HG02763 (cell line): ENCODE measurements around the gene FBLL1.
"Not testable (repeated sequence)": the region's sequence is repeated elsewhere in the genome, so short reads cannot be mapped to it uniquely, and the experiment has no call there.

Source experiments
- ATAC-seq: cut with Tn5 transposase; IDR thresholded peaks from one replicate; pipeline ENCODE4 v1.9.1; 2021; ENCODE audit warnings: mild to moderate bottlenecking, moderate library complexity; ENCODE audit not compliant: unreplicated experiment

Gene FBLL1

DNA sequence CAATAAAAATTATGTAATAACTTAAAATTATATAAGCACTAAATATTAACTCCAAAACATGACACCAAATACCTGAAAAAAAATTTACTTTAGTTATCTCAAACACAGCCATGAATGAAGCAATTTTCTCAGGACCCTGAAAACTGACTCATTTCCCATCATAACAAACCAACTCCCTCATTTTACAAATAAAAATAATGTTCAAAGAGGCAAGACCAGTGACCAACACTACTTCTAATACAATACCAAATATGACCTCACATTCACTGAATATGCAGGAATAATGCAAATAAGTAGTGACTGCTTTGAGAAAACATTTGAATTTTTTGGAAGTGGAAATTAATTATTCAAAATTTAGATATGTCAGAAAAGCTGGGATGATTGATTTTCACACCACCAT, 21.6 kb downstream of the FBLL1 start:
- ATAC-seq, result no peak

DNA sequence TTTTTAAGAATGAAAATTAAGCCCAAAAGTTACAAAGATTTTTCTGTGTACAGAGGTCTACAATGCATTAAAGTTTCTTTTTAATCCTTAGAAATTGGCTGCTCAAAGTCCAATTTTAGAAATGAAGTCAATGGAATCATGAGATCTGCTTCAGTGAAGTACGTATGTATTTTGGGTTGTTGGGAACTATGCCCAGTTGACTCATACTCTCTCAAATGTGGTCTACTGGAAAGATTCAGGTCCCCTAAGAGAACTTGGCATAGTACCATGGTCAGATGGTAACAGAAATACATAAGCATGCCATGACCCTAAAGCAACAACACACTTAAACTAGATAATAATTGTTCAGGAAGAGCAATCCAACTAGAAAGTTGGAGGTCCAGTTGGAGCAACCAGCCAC, 23.0 kb downstream of the FBLL1 start:
- ATAC-seq, result no peak

DNA sequence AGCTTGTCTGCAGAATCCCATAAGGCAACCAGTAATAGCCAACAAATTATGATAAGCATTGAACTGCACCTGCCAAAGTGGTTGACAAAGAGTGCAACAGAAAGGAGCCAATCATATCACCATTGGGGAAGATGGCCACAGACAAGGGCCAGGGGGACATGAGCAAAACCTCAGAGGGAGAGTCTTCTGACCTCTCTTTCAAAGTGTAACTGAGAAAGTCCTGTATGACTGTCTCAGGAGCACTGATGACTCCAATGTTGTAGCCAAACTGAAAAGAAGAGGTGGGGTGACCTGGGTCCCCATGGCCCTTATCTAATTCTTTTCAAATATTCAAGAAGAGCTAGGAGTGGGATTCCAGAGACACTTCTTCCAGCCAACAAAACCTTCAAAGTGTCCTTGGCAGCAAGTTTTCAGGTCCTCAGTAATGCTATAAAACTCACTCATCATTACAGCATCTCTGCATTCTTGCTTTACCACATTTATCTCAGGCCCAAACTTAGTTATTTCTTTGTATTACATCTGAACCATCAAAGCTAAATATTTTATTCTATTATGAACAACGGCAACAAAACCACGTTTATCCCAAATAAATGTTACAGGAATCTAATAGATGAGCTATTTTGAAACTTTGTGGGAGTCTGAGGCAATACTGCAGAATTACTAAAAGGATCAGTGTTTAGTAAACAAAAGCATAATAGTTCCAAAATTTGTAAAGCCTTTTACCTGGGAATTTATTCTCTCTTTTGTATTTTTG, 24.4 kb downstream of the FBLL1 start:
- ATAC-seq, result no peak

DNA sequence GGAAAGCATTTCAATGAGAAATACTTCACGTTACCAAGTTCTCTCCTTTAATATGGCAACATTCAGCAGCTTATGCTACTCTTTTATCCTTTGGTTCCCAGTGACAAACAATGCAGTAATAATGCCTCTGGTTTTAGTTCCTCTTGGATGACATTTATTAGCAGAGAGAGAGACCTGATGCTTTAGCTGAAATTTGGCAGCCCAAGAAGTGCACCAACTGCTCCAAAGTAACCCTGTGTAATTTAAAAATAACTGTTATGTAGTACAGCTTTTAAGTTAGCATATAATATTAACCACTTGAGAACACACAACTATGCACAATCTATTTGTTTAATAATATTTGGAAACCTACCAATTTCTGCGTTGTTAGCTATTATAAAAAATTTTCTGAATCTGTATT, 28.3 kb downstream of the FBLL1 start:
- ATAC-seq, result no peak

DNA sequence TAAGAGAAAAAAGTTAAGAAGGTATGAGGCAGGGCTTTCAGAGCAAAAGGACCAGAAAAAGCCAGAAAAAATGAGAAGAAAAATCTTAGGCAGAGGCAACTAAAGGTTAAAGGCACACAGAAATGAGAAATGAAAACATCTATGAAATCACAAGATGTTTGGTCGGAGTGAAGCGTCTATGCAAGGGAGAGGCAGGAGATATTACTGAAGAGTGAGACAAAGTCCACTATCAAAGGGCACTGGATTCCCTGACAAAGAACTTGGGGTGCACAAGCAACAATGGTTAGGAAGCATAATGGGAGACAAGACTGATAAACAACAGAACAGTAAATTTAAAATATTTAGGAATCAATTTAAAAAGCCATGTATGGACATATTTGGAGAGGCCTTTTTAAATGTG, 33.2 kb downstream of the FBLL1 start:
- ATAC-seq, result no peak

DNA sequence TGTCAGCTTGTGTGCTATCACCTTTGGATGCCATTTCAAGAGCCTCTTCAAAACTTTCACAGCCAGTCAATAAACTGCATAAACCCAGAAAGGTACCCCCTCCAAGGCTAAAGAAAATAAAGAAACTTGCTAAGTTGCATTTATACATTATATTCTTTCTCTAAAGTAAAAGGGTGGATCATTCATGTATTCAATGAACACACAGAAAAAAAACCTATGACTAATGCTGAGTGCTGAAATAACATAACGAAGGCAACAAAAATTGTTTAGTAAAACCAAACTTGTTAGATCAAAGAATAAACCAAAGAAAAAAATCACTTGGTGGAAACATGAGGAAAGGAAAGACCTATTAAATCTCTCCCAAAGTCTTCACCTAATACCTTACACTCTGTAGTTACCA, 34.9 kb downstream of the FBLL1 start:
- ATAC-seq, result no peak

DNA sequence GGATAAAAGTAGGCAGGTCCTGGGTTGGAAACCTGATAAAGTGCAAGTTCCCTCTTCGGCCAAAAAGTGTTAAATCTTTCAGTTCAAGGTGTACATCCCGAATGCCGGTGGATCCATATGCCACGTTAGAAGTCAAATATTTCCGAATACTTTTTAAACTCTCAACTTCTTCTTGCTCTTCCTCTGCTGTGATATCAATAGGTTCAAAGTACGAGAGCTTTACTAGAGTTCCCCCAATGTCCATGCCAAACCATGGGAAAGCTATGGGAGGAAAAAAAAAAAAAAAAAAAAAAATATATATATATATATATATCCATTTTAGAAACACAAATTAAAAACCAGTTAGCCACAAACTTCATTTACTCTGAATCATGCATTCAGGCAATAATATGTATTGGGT, 39.6 kb downstream of the FBLL1 start:
- no peak for ATAC-seq

DNA sequence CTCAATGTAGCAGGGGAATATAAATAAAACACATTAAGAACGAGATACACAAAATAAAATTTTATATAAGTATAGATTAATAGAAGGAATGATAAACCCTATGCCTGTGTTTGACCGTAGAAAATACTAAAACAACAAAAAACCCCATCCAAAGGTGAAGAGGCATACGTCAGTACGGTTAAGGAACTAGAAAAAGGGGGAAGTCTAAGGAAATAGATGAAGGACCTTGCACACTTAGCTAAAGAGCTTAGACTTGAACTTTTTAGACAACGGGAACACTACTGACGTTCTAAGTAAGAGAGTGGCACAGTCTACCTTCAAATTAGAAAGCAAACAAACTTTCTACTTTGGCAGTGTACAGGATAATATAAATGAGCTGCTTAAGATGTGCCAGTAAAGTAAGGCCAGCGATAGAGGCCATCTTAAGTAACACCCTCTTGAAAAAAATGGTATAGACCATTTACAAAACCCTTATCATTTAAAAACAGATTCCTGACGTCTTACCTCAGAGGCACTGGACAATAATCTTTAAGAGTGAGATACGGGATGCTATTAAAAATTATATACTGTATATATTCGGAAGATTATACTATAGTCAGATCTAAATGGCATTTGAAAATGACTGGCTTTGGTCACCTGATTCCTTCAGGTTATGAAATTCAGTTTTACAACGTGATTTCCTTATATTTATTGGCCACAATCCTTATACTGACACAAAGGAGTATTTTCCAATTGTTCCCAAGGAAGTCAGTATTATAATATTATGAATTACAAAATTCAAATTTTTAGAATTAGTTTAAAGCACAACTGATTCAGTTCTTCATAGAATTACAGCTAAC, 41.6 kb downstream of the FBLL1 start:
- ATAC-seq, result no peak

DNA sequence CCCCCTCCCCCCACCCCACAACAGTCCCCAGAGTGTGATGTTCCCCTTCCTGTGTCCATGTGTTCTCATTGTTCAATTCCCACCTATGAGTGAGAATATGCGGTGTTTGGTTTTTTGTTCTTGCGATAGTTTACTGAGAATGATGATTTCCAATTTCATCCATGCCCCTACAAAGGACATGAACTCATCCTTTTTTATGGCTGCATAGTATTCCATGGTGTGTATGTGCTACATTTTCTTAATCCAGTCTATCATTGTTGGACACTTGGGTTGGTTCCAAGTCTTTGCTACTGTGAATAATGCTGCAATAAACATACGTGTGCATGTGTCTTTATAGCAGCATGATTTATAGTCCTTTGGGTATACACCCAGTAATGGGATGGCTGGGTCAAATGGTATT, 44.6 kb downstream of the FBLL1 start:
- not testable (repeated sequence) for ATAC-seq

DNA sequence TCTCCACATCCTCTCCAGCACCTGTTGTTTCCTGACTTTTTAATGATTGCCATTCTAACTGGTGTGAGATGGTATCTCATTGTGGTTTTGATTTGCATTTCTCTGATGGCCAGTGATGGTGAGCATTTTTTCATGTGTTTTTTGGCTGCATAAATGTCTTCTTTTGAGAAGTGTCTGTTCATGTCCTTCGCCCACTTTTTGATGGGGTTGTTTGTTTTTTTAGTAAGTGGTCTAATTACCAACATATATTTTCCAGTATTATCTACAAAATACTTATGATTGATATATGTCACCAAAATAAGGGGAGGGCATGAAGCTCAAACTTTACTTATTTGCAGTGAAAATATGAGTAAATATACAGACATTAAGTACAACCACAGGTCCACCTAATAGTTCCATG, 45.1 kb downstream of the FBLL1 start:
- not testable (repeated sequence) for ATAC-seq

DNA sequence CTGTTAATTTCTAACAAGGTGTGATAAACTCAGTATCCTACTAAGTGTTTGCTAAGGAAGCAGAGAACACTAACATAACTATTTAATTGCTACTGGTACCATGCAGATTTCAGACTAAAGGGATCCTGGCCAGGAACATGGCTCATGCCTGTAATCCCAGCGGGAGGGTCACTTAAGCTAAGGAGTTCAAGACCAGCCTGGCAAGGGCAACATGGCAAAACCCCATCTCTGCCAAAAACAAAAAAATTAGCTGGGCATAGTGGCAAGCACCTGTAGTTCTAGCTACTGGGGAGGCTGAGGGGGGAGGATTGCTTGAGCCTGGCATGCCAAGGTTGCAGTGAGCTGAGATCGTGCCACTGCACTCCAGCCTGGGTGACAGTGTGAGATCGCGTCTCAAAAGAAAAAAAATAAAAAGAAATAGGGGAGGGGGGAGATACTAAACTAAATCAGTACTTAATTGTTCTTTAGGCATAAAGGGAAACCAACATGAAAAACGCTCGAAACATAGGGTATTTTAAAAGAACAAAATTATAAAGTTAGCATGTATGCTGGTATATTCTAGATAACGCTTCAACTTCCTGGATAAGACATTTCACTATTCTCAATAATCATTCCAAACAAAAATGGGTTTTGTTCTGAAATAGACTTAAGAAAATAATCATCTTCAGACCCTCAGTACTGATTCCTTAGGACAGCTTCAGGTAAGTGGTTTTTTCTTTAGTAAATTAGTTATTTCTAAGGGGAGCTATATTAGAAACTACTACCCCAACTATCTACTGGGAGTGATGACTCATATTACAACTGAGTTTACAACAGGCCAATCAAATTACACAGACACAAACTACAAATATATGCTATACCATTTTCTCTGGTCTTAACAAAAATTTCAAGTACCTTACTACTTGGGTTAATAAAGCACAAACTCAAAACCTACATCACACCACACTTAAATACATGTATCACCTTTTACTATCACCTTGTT, 46.6 kb downstream of the FBLL1 start:
- no peak for ATAC-seq

DNA sequence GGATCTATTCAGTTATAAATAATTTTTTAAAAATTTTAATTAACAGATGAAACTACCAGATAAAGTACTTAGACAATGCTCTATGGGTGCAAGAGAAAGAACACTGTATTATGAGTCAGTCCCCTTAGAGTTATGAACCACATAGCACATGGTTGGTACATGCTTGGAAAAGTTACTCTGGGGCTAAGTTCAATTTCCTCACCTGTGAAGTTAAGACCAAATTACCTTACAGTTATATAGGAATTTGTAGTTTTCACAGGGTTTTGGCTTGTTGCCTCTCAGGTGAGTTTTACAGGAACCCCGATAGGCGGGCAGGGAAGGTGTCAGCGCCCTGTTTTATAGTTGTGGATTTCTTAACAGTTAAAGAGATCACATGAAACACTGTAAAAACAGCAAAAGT, 48.9 kb downstream of the FBLL1 start:
- no peak for ATAC-seq

DNA sequence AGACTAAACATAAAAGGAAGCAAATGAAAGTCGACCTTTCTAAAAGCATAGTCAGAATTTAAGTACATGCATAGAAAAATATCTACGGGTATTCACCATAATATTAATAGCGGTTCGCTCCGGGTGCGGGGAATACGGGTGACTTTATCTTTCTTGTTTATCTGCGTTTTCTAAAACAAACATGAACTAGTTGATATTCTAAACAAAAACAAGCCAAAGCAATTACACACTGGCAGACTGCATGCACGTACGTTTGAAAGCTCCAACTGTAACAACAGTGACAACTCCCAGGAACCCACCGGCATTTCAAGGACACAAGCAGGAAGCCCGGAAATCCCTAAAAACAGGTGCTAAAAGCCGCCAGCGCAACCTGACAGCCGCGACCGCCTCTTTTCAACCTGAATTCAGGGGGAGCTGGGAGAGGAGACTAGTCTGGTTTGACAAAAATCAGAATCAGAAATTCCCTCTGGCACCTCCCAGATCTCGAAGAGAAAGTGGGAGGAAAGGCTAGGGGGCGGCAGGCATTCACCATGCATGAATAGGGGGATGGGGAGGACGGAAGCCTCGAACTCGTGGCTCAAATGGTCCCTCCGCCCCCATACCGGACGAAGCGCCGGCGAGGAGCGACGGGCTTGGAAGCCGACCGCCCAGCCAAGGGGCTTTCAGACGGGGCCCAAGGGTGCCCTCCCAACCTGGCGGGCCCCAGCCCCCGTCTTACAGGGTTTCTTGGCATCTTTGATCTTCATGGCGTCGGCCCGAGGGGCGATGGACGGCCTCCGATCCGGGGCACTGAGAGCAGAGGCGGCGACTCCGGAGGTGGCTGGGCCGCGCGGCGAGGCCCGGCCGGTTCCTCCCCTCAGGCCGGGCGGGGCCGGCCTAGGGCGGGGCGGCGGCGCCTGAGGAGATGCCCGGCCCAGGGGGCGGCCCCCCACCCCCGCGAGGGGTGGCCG, 49.7 kb downstream of the FBLL1 start, which contains the start of gene PANK3:
Gene PANK3, minus strand, starts transcription at position 831 of the 950 bp plus-strand sequence. Its CDS starts 85 bp downstream, at position 746.
- ATAC-seq, result peak; percentile 64

DNA sequence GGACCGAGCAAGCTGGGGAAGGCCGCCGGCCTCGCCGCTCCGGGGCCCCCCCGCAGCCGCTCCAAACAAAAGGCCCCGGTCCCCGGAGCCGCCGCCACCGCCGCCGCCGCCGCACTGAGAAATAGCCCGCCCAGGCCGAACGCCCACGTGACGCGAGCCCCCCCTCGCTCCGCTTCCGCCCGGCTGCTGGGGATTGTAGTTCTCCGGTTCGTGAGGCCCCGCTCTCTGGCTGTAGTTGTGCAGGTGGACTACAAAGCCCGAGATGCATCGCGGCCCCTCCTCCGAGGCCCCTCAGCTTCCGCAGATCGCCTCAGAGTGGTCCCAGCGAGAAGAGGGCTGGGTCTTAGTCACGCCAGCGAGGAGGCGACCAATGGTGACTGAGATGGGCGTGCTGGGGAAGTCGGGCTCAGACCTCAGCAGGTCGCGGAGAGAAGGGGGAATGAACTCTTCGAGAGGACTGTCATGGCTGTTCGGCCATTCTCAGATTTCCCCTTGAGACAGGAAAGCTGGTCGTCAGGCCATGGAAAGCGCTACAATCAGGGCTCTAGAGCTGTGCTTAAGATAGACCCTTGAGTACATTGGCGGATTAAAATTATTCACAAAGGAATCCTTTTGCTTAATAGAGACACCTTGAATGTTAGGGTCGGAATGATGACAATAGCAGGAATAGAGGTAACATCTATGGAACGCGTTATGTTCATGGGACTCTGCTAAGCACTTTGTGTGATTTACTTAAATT, 50.6 kb downstream of the FBLL1 start:
- peak; percentile 93 for ATAC-seq

DNA sequence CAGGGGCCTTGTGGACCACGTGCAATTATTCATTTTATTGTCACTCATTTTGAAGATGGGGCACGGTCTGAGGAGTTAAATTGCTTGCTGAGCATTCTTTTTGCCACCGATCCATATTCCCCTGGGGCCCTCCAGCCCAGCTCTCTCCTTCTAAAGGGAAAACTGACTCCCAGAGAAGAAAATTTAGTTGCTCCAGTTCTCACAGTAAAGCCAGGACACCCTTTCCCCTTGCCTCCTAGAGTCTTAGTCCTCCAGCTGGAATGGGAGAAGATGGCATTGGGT, 51.1 kb downstream of the FBLL1 start:
- ATAC-seq, result no peak
